ENCODE data around the gene DOCK4.
"Not testable (repeated sequence)": the region's sequence is repeated elsewhere in the genome, so short reads cannot be mapped to it uniquely, and the experiment has no call there.

Gene DOCK4

GRCh38 chr7:112129655-112130323 is 76.4 kb downstream of the DOCK4 start:
- no peak for DNase-seq

- DNase-seq, result not testable (repeated sequence)
These were observed 77.5 kb downstream of the DOCK4 start for GRCh38 chr7:112128461-112129425.

GRCh38 chr7:112128041-112128440 is 78.2 kb downstream of the DOCK4 start:
- not testable (repeated sequence) for DNase-seq

- no peak for DNase-seq
These were observed 80.9 kb downstream of the DOCK4 start for GRCh38 chr7:112125250-112125649.

- no peak for DNase-seq
These were observed 82.0 kb downstream of the DOCK4 start for GRCh38 chr7:112124061-112124766.

- DNase-seq, result no peak
These were observed 83.4 kb downstream of the DOCK4 start for GRCh38 chr7:112122798-112123197.

- no peak for DNase-seq
These were observed 84.1 kb downstream of the DOCK4 start for GRCh38 chr7:112122144-112122543.

GRCh38 chr7:112121318-112121717 is 84.9 kb downstream of the DOCK4 start:
- DNase-seq, result no peak

GRCh38 chr7:112120696-112121217 is 85.4 kb downstream of the DOCK4 start:
- DNase-seq, result no peak

- DNase-seq, result no peak
These were observed 87.3 kb downstream of the DOCK4 start for GRCh38 chr7:112118581-112119566.

- DNase-seq, result no peak
These were observed 89.3 kb downstream of the DOCK4 start for GRCh38 chr7:112116894-112117293.

GRCh38 chr7:112116358-112116757 is 89.8 kb downstream of the DOCK4 start:
- no peak for DNase-seq

- no peak for DNase-seq
These were observed 90.3 kb downstream of the DOCK4 start for GRCh38 chr7:112115880-112116279.

GRCh38 chr7:112113913-112114575 is 92.2 kb downstream of the DOCK4 start:
- no peak for DNase-seq

- no peak for DNase-seq
These were observed 93.4 kb downstream of the DOCK4 start for GRCh38 chr7:112112822-112113255.

GRCh38 chr7:112110651-112111050 is 95.5 kb downstream of the DOCK4 start:
- DNase-seq, result no peak

- no peak for DNase-seq
These were observed 96.0 kb downstream of the DOCK4 start for GRCh38 chr7:112110175-112110574.

- DNase-seq, result no peak
These were observed 97.2 kb downstream of the DOCK4 start for GRCh38 chr7:112108981-112109380.

GRCh38 chr7:112105584-112106530 is 100.3 kb downstream of the DOCK4 start:
- no peak for DNase-seq

GRCh38 chr7:112104120-112104519 is 102.1 kb downstream of the DOCK4 start:
- no peak for DNase-seq
